ENCODE data around the gene KCNG2. TPM values are rescaled to one million over a fixed set of nuclear protein-coding genes. Genes with fewer than 3 reads are reported as not detected.

The KCNG2 gene
- polyA plus RNA-seq, 3 donors from 2014 or later: not detected

GRCh38 chr18:79792988-79793355 lies 4.8 kb upstream of the KCNG2 start:
- no peak overlapping the region for H3K27ac Mint-ChIP-seq
- H3K4me3 Mint-ChIP-seq: no peak overlapping the region
- peaks cover 0 to 12% (median 5%) of the 10 kb centered on the region in 3 donors for H3K36me3 Mint-ChIP-seq
- H3K27me3 Mint-ChIP-seq (ENCODE audit: low read depth in 3 of 3): peaks cover 18 to 27% (median 22%) of the 10 kb centered on the region in 3 donors
- peaks cover 0 to 4% (median 0%) of the 10 kb centered on the region in 6 donors for H3K9me3 Mint-ChIP-seq
- peaks cover 6 to 14% of the 10 kb centered on the region in 2 donors for H3K4me1 Mint-ChIP-seq
- DNase-seq: no peak

- Mint-ChIP-seq H3K4me3 (no peak overlapping the region), H3K27ac (no peak overlapping the region), H3K9me3 (peaks cover 0 to 4% (median 0%) of the 10 kb centered on the region in 6 donors), H3K4me1 (peaks cover 9 to 14% of the 10 kb centered on the region in 2 donors), H3K27me3 (ENCODE audit: low read depth in 3 of 3) (peaks cover 18 to 29% (median 29%) of the 10 kb centered on the region in 3 donors), H3K36me3 (peaks cover 0 to 12% (median 5%) of the 10 kb centered on the region in 3 donors)
- no peak for DNase-seq
Measured at GRCh38 chr18:79794846-79795245, 2.9 kb upstream of the KCNG2 start.

- peaks cover 16 to 32% (median 29%) of the 10 kb centered on the region in 3 donors for H3K27me3 Mint-ChIP-seq (ENCODE audit: low read depth in 3 of 3)
- no peak overlapping the region for H3K4me3 Mint-ChIP-seq
Measured at GRCh38 chr18:79795446-79795845, 2.3 kb upstream of the KCNG2 start.

GRCh38 chr18:79796016-79796415 lies 1.7 kb upstream of the KCNG2 start:
- H3K9me3 Mint-ChIP-seq: peaks cover 0 to 4% (median 0%) of the 10 kb centered on the region in 6 donors
- peaks cover 16 to 33% (median 29%) of the 10 kb centered on the region in 3 donors for H3K27me3 Mint-ChIP-seq (ENCODE audit: low read depth in 3 of 3)
- peaks cover 9 to 14% of the 10 kb centered on the region in 2 donors for H3K4me1 Mint-ChIP-seq
- no peak overlapping the region for H3K27ac Mint-ChIP-seq
- peaks cover 0 to 12% (median 5%) of the 10 kb centered on the region in 3 donors for H3K36me3 Mint-ChIP-seq
- DNase-seq: no peak
- H3K4me3 Mint-ChIP-seq: no peak overlapping the region

More at GRCh38 chr18:79795446-79795845, 2.3 kb upstream of the KCNG2 start:
- Mint-ChIP-seq H3K36me3 (peaks cover 0 to 12% (median 5%) of the 10 kb centered on the region in 3 donors), H3K9me3 (peaks cover 0 to 4% (median 0%) of the 10 kb centered on the region in 6 donors), H3K4me1 (peaks cover 9 to 14% of the 10 kb centered on the region in 2 donors), H3K27ac (no peak overlapping the region)
- no peak for DNase-seq

GRCh38 chr18:79796531-79797405 lies 970 bp upstream of the KCNG2 start:
- Mint-ChIP-seq H3K4me3 (peak overlapping the region; percentile 1 to 68 (median 53)), H3K27me3 (ENCODE audit: low read depth in 3 of 3) (peaks cover 11 to 33% (median 27%) of the 10 kb centered on the region in 3 donors), H3K36me3 (peaks cover 0 to 12% (median 5%) of the 10 kb centered on the region in 3 donors), H3K27ac (no peak overlapping the region), H3K9me3 (peaks cover 0 to 4% (median 0%) of the 10 kb centered on the region in 6 donors), H3K4me1 (peaks cover 7 to 9% of the 10 kb centered on the region in 2 donors)
- DNase-seq: no peak

GRCh38 chr18:79798346-79798998 lies 734 bp downstream of the KCNG2 start:
- H3K36me3 Mint-ChIP-seq: peaks cover 0 to 12% (median 5%) of the 10 kb centered on the region in 3 donors
- H3K4me3 Mint-ChIP-seq: no peak overlapping the region
- H3K27ac Mint-ChIP-seq: no peak overlapping the region
- H3K4me1 Mint-ChIP-seq: peaks cover 7 to 9% of the 10 kb centered on the region in 2 donors
- DNase-seq: no peak
- H3K27me3 Mint-ChIP-seq (ENCODE audit: low read depth in 3 of 3): peaks cover 6 to 35% (median 20%) of the 10 kb centered on the region in 3 donors
- peaks cover 0 to 4% (median 0%) of the 10 kb centered on the region in 6 donors for H3K9me3 Mint-ChIP-seq

- Mint-ChIP-seq H3K27ac (no peak overlapping the region), H3K9me3 (peaks cover 0 to 4% (median 0%) of the 10 kb centered on the region in 6 donors), H3K36me3 (peaks cover 0 to 12% (median 5%) of the 10 kb centered on the region in 3 donors), H3K4me3 (no peak overlapping the region), H3K27me3 (ENCODE audit: low read depth in 3 of 3) (peaks cover 6 to 35% (median 18%) of the 10 kb centered on the region in 3 donors), H3K4me1 (peaks cover 7 to 9% of the 10 kb centered on the region in 2 donors)
- no peak for DNase-seq
Measured at GRCh38 chr18:79798999-79799370, 1.2 kb downstream of the KCNG2 start.

GRCh38 chr18:79799619-79800370 lies 2.1 kb downstream of the KCNG2 start:
- H3K27me3 Mint-ChIP-seq (ENCODE audit: low read depth in 3 of 3): peaks cover 3 to 31% (median 17%) of the 10 kb centered on the region in 3 donors
- DNase-seq: no peak
- peaks cover 0 to 4% (median 0%) of the 10 kb centered on the region in 6 donors for H3K9me3 Mint-ChIP-seq
- peaks cover 9 to 11% of the 10 kb centered on the region in 2 donors for H3K4me1 Mint-ChIP-seq
- no peak overlapping the region for H3K27ac Mint-ChIP-seq
- peaks cover 0 to 7% (median 5%) of the 10 kb centered on the region in 3 donors for H3K36me3 Mint-ChIP-seq
- no peak overlapping the region for H3K4me3 Mint-ChIP-seq

- Mint-ChIP-seq H3K9me3 (peaks cover 0 to 4% (median 0%) of the 10 kb centered on the region in 6 donors), H3K4me1 (peaks cover 11 to 18% of the 10 kb centered on the region in 2 donors), H3K27ac (no peak overlapping the region), H3K4me3 (no peak overlapping the region), H3K27me3 (ENCODE audit: low read depth in 3 of 3) (peaks cover 1 to 29% (median 17%) of the 10 kb centered on the region in 3 donors), H3K36me3 (peaks cover 0 to 5% (median 4%) of the 10 kb centered on the region in 3 donors)
- DNase-seq: no peak
Measured at GRCh38 chr18:79800371-79801180, 2.8 kb downstream of the KCNG2 start.

- Mint-ChIP-seq H3K9me3 (peaks cover 0 to 4% (median 0%) of the 10 kb centered on the region in 6 donors), H3K4me1 (peaks cover 12 to 21% of the 10 kb centered on the region in 2 donors), H3K27me3 (ENCODE audit: low read depth in 3 of 3) (peaks cover 1 to 24% (median 16%) of the 10 kb centered on the region in 3 donors), H3K4me3 (no peak overlapping the region), H3K27ac (no peak overlapping the region), H3K36me3 (peaks cover 0 to 5% (median 4%) of the 10 kb centered on the region in 3 donors)
- no peak for DNase-seq
Measured at GRCh38 chr18:79801217-79801616, 3.5 kb downstream of the KCNG2 start.

- Mint-ChIP-seq H3K4me3 (no peak overlapping the region), H3K36me3 (peaks cover 0 to 5% (median 4%) of the 10 kb centered on the region in 3 donors), H3K27me3 (ENCODE audit: low read depth in 3 of 3) (peaks cover 0 to 20% (median 11%) of the 10 kb centered on the region in 3 donors), H3K27ac (no peak overlapping the region), H3K4me1 (peaks cover 11 to 21% of the 10 kb centered on the region in 2 donors), H3K9me3 (peaks cover 0 to 4% (median 0%) of the 10 kb centered on the region in 6 donors)
- DNase-seq: no peak
Measured at GRCh38 chr18:79801641-79802040, 3.9 kb downstream of the KCNG2 start.

- Mint-ChIP-seq H3K4me1 (peaks cover 8 to 18% of the 10 kb centered on the region in 2 donors), H3K9me3 (peaks cover 0 to 2% (median 0%) of the 10 kb centered on the region in 6 donors), H3K27ac (no peak overlapping the region), H3K36me3 (peaks cover 0 to 3% (median 2%) of the 10 kb centered on the region in 3 donors), H3K27me3 (ENCODE audit: low read depth in 3 of 3) (peaks cover 0 to 18% (median 9%) of the 10 kb centered on the region in 3 donors), H3K4me3 (no peak overlapping the region)
- no peak for DNase-seq
Measured at GRCh38 chr18:79802298-79802697, 4.6 kb downstream of the KCNG2 start.
